SH-SY5Y (cell line): ENCODE measurements around the gene OPCML.

Experiments used
- GATA2 ChIP-seq: IDR thresholded peaks from 2 replicates; pipeline ENCODE4 v1.6.1; 2011; ENCODE audit warnings: mild to moderate bottlenecking, low read depth, low read length
- GATA3 ChIP-seq: IDR thresholded peaks from 2 replicates; pipeline ENCODE4 v1.6.1; 2011; ENCODE audit warnings: low read depth, mild to moderate bottlenecking, low read length, moderate library complexity

- TF ChIP-seq GATA3, result no peak
- no peak for TF ChIP-seq GATA2
Measured at GRCh38 chr11:132742929-132743328, 789.4 kb downstream of the OPCML start.
